Stimulated activated CD4-positive, alpha-beta T cell treated with anti-CD3 and anti-CD28 coated beads, Interleukin-15, amount 100 ng/mL, for 24 hours (primary cell): ENCODE measurements around the gene FBXO48.
"Not testable (repeated sequence)": the region's sequence is repeated elsewhere in the genome, so short reads cannot be mapped to it uniquely, and the experiment has no call there.

Experiments
- DNase-seq: peaks from one replicate; pipeline ENCODE4 v3.0.0-alpha.2; 2020

FBXO48 gene, protein sequence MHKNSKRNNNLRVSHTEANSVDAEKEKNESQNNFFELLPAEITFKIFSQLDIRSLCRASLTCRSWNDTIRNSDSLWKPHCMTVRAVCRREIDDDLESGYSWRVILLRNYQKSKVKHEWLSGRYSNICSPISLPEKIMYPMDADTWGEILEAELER

DNA sequence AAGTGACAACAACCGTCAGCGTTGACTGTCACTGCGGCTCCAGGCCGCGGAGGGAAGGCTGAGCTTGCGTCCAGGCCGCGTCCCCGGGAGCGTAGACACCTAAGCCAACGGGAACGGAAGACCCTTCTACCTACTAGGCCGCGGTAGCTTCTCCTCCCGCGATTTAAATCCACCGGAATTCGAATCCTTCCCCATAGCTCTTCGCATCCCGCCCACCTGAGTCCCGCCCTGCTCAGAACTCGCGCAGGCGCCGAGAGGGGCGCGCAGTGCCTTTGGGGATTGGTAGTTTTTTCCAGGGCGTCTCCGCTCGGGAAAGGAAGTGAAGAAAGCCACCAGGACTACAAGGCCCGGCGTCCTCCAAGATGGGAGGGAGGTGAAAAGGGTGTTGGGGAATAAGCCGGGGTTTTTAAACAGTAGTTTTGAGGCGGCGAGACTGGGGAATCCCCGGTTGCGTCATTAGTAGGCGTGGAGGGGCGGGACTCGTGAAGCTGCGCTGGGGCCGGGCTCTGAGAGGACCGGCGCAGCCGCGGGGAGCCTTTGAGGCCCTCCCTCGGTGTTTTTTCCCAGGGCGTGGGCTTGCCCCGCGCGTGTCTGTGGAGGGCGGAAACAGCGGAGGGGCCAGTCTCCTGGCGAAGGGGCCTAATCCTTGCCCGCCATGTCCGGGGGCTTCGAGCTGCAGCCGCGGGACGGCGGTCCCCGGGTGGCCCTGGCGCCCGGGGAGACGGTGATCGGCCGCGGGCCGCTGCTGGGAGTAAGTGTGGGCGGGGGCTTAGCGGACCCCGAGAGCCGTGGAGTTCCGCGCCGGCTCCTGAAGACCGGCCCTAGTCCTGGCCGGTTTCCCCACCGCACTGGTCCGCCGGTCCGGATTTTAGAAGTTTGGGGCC, at the start of gene FBXO48, which contains the start of gene APLF:
FBXO48 (minus strand) TSS at position 218 of the 884 bp plus-strand sequence. CDS start 2,149 bp downstream, outside the sequence.
APLF (plus strand) TSS at position 509 of the 884 bp plus-strand sequence; CDS start at position 656, 147 bp downstream.
- peak; percentile 98 for DNase-seq

DNA sequence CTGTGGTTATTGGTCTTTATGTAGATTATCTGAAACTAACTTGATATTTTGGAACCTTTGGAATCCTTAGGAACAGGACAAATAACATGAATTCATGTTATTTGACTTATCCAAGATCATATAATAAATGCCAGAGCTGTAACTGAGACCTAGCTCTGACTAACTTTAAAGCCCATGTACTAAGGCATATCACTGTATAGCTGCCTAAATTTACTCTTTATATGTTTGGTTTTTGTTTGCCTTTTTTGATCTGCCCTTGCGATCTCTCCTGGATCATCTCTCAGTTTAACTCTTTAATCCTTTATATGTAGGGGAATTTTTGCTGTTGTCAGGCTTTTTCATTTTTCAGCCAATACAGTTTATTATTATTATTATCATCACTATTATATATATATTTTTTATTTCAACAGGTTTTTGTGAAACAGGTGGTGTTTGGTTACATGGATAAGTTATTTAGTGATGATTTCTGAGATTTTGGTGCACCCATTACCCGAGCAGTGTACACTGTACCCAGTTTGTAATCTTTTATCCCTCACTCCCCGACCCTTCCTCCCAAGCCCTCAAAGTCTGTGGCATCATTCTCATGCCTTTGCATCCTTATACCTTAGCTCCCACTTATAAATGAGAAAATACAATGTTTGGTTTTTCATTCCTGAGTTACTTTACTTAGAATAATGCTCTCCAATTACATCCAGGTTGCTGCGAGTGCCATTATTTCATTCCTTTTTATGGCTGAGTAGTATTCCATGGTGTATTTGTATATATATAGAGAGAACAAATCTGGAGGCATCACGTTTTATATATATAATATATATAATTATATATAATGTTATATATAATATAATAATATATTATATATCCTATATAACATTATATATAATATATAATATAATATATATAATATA, 49.2 kb upstream of the FBXO48 start:
- DNase-seq = no peak

DNA sequence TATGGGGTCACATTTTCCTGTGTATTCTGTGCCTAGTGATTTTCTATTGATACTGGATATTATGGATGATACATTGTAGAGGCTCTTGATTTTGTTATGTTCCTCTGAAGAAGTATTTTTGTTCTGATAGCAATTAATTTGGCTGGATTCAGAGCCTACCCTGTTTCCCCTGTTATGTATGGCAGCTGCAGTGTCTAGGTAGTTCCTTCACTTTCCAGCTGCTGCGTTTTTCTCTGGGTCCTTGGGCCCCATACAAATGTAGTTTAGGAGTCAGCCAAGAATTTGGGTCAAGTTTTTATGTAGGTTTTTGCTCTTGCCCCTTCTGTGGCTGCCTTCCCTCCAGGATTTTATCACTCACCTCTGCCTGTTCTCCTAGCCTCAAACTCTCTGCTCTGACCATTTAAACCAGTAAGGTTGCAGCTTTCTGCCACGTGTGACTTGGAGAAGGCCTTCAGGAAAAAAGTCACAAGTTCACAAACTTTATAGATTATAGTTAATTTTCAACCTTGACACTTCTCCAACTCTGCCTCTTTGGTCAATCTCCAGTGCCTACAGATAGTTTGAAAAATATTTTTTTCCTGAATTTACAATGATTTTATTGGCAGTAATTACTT, 47.3 kb upstream of the FBXO48 start:
- DNase-seq = no peak

DNA sequence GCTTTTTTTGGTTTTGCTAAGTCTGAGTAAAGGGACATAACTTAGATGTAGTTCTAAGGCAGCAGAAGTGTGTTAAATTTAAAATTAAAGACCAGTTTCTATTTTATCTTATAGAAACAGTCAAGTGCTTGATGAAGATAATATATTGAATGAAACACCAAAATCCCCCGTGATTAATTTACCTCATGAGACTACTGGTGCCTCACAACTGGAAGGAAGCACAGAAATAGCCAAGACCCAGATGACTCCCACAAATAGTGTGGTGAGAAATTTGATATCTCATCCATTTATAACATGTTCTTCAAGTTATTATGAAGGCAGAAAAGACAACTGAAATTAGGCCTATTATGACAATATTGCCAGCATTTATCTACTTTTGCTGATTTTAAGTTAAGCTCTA, 45.9 kb upstream of the FBXO48 start:
- no peak for DNase-seq

DNA sequence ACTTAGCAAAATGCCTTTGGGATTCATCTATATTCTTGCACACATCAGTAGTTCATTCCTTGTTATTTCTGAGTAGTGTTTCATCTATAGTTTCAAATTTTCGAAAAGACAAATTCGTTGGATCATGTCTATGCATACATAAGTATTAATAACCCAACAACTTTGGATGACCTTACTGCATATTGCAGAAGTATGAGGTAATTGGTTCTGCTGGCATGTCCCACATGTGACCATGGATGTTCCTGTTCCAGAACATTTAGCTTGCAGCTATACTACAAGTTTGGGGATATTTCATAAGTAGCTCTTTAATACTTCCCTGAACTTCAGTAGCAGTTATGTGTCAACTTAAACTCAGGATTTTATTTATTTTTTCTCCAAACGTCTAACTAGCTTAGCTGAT, 45.2 kb upstream of the FBXO48 start:
- no peak for DNase-seq

DNA sequence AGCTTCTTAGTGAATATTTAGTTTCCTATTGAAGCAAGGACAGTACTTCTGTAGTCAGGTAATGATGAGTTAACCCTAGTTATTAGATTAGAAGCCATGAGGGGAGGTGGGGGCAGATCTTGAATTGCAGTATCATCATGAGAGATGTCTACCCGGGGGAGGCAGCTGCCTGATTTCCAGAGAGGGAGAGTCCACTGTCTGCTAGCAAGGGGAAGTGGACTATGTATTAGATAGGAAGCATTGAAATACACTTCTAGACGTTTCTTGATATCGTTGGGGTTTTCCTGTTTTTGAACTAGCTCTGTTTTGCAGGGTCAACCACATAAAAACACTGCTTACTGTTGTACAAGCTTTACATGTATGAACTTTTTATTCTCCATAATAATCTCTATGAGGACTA, 39.1 kb upstream of the FBXO48 start:
- DNase-seq = no peak

DNA sequence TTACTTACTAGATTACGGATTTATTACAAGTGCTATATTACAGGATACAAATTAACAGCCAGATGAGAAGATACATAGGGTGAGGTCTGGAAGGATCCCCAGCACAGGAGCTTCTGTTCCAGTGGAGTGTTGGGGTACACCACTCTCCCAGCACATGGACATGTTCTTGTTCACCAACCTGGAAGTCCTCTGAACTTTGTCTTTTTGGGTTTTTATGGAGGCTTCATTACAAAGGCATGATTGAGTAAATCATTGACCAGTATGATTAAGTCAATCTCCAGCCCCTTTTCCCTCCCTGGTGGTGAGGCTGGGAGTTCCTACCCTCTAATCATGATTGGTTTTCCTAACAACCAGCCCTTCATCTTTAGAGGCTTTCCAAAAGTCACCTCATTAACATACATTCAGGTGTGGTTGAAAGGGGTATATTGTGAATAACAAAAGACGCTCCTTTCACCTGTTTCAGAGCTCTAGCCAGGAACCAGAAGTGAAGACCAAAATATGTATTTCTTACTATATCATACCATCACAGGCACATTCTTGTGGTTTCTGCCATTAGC, 38.6 kb upstream of the FBXO48 start:
- no peak for DNase-seq

DNA sequence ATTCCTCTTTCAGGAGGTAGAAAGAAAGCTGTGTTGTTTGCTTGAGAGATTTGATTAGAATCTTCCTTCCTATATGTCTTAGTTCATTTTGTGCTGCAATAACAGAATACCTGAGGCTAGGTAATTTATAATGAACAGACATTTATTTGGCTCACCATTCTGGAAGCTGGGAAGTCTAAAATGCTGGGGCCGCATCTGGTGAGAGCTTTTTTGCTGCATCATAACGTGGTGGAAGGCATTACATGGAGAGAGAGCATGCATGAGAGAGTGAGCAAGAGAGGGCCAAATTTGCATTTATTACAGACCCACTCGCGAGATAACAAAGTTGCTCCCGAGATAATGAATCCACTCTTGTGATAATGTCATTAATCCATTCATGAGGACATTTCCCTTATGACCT, 34.7 kb upstream of the FBXO48 start:
- no peak for DNase-seq

DNA sequence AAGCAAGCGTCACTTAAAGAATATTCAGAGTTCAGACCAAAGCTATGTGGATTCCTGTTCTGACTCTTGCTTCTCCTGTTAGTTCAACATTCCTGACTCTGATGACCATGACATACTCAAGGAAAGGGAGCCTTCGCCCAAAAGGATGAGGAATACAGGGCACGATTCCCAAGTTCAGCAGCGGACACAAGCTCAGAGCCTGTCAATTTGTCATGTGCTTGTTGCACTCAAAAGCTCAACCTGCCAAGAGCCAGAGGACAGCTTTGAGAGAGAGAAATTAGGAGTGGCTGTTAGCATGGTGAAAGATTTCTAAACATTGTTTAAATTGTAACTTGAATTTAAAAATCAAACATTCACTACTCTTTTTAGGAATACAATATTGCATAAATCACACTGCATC, 33.6 kb upstream of the FBXO48 start:
- no peak for DNase-seq

DNA sequence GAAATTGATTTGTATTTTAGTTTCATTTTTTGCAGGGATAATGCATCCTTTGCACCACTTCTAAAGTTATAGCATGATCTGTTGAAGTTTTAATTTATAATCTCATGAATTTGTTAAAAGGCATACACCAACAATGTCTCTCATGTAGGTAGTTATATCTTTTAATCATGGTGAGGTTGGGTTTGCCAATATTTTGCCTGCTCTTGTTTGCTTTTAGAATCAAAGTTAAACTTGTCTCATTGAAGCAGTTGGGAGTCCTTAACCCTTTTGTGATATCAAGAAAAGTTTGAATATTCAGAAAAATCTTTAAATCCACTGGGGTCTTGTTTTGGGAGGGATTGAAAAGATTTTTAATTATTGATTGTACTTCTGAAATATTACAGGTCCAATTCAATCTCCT, 32.0 kb upstream of the FBXO48 start:
- DNase-seq = no peak

DNA sequence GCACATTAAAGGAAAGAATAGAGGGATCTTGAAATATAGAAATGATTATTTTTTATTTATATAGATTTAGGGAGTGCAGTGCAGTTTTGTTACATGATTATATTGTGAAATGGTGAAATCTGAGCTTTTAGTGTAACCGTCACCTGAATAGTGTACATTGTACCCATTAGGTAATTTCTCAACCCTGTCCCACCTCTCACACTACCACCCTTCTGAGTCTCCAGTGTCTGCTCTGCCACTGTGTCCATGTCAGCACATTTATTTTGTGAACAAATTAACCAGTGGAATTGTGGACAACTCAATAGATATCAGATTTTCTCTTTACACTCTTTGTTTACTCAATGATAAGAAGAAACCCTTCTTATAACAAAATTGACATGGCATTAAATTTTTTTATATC, 24.5 kb upstream of the FBXO48 start:
- DNase-seq = no peak

DNA sequence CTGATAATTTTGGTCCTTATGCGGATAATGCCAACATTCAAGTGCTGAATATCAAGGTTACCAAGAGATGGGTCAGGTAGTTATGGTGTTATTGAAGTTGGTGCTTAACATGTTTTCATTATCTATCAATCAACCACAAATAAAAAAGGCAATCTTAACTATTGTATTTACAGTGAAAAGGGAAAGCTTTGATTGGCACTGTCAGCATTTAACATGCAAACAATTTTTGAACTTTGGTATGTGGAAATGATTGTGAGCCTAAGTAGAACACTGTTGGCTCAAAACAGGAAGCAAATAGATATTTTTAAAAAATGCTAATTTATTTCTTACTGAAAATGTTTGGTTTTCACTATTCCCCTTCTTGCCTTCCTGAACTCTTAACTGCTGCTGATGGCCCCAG, 22.2 kb upstream of the FBXO48 start:
- DNase-seq = no peak

DNA sequence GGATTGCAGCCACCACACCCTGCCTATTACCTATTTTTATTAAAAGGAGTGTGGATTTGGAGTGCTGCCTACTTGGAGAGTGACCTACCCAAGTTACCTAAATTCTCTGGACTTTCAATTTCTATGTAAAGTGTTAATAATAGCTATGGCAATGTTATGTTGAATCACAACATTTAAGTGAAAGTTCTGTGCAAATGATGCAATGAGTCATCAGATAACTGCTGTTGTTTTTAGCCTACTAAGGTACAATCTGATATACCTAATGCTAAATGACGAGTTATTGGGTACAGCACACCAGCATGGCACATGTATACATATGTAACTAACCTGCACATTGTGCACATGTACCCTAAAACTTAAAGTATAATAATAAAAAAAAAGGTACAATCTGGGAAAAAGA, 21.5 kb upstream of the FBXO48 start:
- not testable (repeated sequence) for DNase-seq

DNA sequence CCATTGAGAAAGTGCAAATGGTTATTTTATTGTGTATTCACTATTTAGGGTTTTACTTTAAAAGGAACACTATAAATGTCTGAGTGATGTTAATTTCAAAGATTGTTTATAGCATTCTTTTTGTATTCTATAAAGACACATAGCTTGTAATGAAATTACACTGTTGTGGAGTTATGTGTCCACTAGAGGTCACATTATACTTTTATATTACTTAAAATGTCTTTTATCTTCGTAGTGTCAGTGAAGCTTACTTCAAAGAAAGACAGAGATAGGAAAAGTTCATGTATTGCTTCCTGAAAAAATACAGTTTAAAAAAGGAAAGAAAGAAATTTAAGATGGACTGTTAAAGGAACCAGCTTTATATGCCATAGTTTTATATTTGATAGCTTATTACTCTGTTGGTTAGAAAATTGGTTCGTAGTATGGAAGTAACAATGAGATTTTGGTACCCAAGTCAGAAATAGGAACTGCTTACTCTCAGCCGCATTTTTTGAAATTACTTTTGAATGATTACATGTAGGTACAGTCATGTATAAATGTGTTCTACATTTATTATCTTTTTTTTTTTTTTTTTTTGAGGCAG, 20.8 kb upstream of the FBXO48 start:
- no peak for DNase-seq

DNA sequence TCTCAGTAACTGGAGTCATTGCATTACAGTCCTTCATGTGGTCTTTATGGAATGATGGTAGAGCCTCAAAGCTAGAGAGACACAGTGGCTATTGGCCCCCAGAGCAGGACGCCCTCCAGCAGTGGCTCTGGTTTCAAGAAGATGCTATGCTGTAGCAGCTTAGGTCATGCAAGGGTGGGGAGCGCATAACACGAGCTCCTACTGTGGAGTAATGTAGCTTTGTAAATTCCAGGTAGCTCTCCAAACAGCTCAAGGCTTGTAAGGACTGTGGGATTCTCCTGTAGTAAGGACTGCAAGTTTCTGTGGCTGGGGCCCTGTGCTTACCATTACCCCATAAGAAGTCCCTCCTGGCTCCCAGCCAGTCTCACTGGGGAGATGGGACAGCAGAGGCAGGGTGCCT, 15.9 kb upstream of the FBXO48 start:
- no peak for DNase-seq

DNA sequence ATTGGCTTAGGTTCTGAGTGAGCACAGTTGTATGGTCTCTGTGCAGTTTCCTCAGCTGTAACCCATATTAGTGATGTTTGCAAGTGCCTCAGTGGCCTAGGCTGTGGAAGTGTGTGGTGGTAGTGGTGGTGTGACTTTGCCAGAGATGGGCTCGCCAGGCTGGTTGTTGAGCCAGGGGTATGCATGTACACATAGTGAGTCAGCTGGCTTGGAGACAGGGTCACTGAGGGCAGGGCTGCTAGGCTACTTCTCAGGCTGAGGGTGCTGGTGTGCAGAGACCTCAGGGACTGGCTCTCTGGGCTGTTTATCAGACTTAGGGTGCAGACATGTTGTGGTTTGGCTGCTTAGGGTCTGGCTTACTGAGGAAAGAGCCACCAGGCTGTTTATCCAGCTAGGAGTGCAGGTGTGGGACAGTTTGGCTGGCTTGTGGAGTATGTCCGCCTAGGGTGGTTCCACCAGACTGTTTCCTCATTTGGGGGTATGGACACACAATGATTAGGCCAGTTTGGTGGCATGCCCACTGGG, 15.3 kb upstream of the FBXO48 start:
- no peak for DNase-seq

DNA sequence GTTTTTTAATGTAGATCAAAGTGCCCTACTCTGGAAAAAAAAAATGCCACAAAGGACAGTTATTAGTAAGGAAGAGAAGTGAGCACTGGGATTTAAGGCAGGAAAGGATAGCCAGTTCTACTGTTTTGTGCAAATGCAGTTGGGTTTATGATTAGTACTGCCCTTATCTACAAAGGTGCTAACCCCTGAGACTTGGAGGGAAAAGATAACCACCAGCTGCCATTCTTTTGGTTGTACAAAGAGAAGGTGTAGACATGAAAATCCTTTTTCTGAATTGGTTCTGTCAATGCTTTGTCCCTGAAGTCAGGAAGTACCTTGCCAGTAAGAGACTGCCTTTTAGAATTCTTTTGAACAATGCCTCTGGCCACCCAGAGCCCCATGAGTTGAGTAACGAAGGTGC, 11.6 kb upstream of the FBXO48 start:
- no peak for DNase-seq

DNA sequence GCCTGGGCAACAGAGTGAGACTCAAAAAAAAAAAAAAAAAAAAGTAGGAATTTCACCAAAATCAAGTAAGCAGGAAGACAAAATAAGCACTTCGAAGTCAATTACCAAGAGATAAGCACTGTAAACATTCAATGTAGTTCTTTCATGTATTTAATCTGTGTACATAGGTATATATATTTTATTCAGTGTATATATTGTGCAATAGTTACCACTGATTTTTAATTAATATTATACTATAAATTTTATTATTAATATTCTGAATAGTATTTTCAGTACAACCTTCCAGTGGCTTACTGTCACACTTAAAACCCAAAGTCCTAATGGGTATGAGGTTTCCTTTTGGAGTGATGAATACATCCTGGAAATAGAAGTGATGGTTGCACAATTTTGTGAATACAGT, 9.4 kb upstream of the FBXO48 start:
- no peak for DNase-seq

DNA sequence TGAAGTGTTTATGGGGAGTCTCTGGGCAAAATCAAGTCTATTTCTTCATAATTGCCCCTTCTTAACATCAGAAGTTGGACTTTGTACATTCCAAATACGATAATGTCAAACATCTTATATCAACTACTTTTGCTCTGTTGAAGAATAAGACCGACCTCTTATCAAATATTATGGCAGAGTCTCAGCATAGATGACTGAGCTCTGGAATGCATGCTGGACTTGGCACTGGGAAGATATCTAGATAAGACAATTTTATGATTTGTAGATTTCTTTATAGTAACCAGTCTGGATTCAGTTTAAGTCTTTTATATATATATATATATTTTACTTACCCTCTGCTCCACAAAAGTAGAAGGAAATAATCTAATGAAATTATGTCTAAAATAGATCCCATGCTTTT, 8.5 kb upstream of the FBXO48 start:
- DNase-seq = no peak

DNA sequence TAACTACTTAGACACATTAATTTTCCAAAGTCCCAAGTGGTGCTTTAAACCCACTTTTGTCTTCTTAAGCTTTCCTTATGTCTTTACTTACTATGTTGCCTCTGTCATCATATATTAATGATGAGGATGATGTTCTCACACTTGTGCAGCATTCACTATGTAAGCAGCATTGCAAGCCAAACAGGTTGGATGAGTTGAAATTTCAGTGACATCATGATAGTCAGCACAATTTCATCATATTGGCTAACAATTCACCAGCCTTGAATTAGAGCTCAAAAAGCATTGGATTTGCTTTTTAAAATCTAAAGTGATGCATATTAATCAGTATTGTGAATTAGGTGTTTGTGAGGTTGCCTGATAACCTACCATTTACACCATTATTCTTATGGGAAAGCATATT, 8.0 kb upstream of the FBXO48 start:
- DNase-seq = no peak

DNA sequence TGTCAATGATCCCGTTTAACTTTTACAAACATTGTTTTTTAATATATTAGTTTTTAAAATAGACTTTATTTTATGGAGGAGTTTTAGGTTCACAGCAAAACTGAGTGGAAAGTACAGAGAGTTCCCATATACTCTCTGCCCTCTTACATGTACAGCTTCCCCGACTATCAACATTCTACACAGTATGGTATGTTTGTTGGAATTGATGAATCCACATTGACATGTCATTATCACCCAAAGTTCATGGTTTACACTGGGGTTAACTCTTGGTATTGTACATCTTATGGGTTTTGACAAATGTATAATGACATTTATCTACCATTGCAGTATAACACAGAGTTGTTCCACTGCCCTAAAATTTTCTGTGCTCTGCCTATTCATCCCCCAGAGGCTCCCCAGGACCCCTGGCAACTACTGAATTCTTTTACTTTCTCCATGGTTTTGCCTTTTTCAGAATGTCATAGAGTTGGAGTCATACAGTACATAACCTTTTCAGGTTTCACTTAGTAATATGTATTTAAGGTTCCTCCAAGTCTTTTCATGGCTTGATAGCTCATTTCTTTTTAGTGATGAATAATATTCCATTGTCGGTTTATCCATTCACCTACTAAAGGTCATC, 5.8 kb upstream of the FBXO48 start:
- DNase-seq = no peak

DNA sequence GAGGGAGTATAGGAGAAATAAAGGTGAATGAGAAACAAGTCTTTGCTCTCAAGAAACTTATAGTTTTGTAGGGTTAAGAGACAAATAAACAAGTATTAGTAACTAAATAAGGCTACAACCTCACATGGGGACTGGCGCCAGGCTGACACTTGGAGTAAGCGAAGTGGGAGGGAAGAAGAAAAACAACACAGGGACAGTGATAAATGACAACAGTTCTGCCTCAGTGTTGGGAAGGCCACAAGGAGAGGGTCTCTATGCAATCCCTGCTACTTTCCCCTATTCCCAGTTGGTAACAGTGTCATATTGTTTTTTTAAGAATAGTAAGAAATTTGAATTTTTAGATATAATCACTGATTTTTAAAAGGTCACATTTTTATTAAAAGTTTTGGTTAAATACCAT, 4.3 kb upstream of the FBXO48 start:
- no peak for DNase-seq
